Lower leg skin (tissue), 3 donors: Measurements from ENCODE around the gene EHMT1.

Experiments used
- POLR2A ChIP-seq, 2 donors: fragments of 450-650 bp; IDR thresholded peaks; one replicate each; pipeline ENCODE4 v1.6.1; 2016 to 2017; ENCODE audit warnings: antibody characterized with exemption in 2 of 2, mild to moderate bottlenecking in 1 of 2, moderate library complexity in 1 of 2
- TF ChIP-seq, protein P1 (sequence below), 3 donors: fragments of 450-650 bp; IDR thresholded peaks; one replicate each; pipeline ENCODE4 v1.5.1; 2016; ENCODE audit warnings: antibody characterized with exemption in 3 of 3, mild to moderate bottlenecking in 3 of 3, moderate library complexity in 2 of 3

DNA sequence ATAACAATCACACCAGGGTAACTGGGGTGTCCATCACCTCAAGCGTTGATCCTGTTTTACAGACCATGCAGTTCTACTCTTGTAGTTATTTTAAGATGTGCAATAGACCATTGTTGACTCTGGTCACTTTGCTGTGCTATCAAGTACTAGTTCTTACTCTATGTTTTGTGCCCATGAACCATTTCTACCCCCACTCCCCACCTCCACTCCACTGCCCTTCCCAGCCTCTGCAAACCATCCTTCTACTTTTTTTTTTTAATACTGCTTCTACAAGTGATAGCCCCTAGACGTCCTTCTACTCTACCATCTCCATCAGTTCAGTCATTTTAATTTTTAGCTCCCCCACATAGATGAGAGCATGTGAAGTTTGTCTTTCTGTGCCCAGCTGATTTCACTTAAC, 38.8 kb downstream of the EHMT1 start:
- TF ChIP-seq, protein P1, sequence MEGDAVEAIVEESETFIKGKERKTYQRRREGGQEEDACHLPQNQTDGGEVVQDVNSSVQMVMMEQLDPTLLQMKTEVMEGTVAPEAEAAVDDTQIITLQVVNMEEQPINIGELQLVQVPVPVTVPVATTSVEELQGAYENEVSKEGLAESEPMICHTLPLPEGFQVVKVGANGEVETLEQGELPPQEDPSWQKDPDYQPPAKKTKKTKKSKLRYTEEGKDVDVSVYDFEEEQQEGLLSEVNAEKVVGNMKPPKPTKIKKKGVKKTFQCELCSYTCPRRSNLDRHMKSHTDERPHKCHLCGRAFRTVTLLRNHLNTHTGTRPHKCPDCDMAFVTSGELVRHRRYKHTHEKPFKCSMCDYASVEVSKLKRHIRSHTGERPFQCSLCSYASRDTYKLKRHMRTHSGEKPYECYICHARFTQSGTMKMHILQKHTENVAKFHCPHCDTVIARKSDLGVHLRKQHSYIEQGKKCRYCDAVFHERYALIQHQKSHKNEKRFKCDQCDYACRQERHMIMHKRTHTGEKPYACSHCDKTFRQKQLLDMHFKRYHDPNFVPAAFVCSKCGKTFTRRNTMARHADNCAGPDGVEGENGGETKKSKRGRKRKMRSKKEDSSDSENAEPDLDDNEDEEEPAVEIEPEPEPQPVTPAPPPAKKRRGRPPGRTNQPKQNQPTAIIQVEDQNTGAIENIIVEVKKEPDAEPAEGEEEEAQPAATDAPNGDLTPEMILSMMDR (IDR thresholded peaks at IDR 0.05), result no peak
- no peak for TF ChIP-seq POLR2A (IDR thresholded peaks at IDR 0.05)
